Astrocyte (in vitro differentiated cells and primary cell): ENCODE measurements around the gene KRI1.

Source experiments
- EZH2 ChIP-seq: IDR thresholded peaks from 2 replicates; pipeline ENCODE4 v1.6.1; 2012; ENCODE audit warnings: mild to moderate bottlenecking, low read length, inconsistent platforms; ENCODE audit not compliant: insufficient read depth
- TF ChIP-seq, protein P1 (sequence below): IDR thresholded peaks from 2 replicates; pipeline ENCODE4 v1.5.1; 2011; ENCODE audit warnings: low read depth, mild to moderate bottlenecking, inconsistent platforms, low read length, moderate library complexity; ENCODE audit not compliant: insufficient read depth

DNA sequence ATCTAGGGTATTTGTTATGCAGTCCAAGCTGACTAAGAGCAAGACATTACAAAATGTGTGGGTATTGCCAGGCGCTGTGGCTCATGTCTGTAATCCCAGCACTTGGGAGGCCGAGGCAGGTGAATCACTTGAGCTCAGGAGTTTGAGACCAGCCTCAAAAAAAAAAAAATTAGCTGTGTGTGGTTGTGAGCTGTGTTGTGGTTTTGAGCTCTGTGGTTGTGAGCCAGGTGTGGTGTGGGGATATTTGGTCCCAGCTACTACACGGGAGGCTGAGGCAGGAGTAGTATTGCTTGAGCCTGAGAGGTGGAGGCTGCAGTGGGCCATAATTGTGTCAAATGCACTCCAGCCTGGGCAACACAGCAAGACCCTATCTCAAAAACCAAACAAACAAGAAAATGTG is 57.1 kb downstream of the KRI1 start:
- no peak for TF ChIP-seq EZH2
- TF ChIP-seq, protein P1, sequence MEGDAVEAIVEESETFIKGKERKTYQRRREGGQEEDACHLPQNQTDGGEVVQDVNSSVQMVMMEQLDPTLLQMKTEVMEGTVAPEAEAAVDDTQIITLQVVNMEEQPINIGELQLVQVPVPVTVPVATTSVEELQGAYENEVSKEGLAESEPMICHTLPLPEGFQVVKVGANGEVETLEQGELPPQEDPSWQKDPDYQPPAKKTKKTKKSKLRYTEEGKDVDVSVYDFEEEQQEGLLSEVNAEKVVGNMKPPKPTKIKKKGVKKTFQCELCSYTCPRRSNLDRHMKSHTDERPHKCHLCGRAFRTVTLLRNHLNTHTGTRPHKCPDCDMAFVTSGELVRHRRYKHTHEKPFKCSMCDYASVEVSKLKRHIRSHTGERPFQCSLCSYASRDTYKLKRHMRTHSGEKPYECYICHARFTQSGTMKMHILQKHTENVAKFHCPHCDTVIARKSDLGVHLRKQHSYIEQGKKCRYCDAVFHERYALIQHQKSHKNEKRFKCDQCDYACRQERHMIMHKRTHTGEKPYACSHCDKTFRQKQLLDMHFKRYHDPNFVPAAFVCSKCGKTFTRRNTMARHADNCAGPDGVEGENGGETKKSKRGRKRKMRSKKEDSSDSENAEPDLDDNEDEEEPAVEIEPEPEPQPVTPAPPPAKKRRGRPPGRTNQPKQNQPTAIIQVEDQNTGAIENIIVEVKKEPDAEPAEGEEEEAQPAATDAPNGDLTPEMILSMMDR = no peak
